GM21723 (cell line): ENCODE measurements around the gene KCNIP4.

Experiments
- ATAC-seq: cut with Tn5 transposase; IDR thresholded peaks from one replicate; pipeline ENCODE4 v1.9.1; 2021; ENCODE audit warnings: mild to moderate bottlenecking, moderate library complexity; ENCODE audit not compliant: unreplicated experiment

KCNIP4 gene

DNA sequence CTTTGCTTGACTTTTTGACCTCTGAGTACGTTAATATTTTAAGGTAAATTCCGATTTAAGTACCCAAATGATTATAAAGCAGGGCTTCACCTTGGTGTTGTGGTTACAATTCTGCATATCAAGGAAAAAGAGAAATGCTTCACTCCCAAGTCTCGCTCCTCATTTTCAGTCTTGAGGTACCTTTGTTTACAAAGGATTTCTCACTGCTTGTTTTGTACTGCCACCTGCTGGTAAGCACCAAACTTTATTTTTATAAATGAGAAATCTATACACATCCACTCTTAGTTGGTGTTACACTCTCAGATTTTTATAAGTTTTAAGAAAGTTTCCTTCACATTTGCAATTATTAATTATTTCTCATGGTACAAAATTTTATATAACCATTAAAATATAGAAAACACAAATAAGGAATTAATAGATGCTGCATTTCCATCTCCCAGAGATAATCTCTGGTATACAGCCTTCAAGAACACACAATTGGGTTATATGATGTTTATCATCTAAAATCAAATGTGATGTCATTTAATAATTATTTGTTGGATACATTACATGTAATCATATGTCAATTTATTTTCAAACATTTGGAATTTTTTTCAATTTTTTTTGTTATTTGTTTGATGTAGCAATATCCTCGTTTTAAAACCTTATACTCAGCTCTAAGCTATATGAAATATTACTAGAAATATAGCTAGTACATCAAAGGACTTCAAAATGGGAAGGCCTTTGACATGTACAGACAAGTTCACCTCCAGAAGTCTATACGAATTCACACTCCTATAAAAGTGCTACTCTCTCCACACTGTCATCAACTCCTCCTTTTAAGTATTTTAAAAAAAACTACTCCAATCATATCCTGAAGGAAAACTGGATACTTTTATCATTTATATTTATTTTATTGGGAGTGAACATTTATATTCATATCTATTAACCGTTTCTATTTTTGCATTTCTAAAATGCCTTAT is 179.9 kb downstream of the KCNIP4 start:
- peak; percentile 64 for ATAC-seq

DNA sequence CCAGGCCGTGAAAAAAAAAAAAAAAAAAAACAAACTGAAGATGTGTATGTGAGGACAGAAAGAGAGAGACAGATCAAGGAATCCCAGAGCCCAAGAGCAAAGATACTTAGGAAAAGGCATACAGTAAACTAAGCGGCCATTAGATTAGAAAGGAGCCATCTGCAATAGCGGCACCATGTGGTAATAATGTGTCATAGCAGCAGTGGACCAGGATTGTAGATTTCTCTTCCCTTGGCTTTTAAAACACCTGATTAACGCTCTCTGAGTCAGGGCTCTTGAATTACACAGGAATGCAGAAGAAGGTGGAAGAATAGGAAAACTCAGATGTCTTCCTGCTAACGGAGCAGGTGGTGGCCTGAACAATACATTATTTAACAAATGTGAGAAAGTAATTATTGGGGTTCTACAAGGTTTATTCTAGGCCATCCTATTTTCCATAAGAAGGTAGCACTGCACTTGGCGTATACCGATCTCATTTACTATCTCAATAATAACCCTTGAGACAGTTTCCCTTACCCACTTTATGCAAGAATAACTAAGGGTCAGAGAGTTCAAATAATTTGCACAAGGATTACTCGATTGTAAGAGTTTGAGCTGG is 182.7 kb downstream of the KCNIP4 start:
- peak; percentile 85 for ATAC-seq

DNA sequence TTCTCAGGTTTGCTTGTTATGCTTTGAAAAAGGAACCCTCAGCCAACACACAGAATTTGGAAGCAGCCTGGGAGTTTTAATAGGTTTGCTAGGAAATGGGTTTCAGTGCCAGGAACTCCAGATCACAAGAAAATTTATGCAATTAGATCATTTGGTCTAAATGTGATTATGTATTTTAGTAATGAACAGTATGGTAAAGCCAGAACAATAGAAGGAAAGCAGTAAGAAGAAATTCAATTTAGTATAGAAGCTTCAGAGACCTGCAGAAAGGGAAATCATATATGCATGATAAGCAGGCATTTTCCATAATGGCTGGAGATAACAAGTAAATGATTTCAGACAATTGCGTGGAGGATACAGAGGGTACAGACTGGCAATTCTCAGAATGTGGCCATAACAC is 184.7 kb downstream of the KCNIP4 start:
- no peak for ATAC-seq

DNA sequence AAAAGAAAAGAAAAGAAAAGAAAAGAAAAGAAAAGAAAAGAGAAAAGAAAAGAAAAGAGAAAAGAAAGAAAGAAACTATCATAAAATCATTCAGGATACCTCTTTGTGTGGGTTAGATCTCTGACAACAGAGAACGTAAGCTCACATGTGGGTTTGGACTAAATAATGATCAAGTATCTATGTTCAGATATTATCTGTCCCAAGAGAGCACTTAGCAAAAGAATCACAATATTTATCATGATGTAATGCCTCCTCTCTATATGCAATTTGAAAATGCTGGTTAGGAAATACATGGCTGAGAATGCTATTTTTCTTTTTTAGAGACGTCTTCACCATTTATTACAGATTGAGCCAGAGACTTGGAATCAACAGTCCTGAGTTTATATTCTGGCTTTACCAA is 191.3 kb downstream of the KCNIP4 start:
- no peak for ATAC-seq

DNA sequence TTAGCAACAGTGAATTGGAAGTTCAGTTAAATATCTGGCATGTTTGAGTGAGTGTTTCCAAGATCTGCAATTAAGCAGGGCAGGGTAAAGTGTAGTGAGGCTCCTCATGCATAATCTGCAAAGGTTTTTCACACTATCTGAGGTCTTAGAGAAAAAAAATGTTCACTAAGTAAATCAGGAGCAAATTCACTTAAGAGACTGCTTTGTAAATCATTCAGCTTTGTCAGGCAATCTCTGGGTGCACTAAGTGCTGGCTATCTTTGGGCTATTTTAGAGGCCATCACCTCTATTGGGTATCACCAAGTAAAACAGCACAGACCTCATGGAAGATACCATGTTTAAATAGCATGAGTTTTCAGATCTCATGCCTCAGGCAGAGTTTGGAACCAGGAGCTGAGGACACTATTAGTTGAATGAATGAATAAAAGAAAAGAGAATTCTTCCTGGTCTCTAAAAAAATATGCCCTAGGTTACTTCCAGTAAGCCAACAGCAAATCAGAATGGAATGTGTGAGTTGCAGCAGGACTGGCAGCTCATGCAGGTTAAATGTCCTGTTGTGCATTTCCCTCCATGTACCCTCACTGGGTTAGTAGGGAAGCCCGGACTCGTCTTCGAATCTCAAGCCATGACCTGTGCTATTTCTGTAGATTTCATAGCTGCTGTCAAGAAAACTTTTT is 195.3 kb downstream of the KCNIP4 start:
- ATAC-seq, result no peak

DNA sequence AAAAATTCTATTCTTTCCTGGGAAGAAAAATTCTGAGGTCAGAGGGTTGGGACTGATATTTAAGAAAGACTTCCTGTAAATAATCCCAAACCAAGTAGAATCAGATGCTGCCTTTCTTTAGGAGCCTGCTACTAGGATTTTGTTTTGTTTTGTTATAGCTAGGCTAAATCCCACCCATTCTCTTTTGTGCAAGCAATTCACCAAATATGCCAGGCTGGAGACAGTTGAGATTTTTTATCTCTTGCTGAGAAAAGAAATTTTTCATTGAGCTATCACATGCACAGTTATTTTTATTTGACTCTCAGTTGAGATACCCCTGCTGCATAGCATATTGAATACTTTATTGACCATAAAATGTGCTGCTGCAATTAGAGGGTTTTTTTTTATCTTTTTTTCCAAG is 196.0 kb downstream of the KCNIP4 start:
- no peak for ATAC-seq

DNA sequence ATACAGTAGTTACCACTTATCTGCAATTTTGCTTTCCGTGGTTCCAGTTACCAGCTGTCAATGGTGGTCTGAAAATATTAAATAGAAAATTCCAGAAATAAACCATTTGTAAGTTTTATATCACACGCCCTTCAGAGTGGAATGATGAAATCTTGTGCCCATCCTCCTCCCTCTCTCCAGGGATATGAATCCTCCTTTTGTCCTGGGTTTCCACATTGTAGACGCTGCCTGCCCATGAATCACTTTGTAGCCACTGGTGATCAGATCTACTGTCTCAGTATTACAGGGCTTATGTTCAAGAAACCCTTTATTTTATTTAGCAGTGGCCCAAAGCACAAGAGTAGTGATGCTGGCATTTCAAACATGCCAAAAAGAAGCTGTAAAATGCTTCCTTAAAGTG is 198.6 kb downstream of the KCNIP4 start:
- ATAC-seq, result no peak

DNA sequence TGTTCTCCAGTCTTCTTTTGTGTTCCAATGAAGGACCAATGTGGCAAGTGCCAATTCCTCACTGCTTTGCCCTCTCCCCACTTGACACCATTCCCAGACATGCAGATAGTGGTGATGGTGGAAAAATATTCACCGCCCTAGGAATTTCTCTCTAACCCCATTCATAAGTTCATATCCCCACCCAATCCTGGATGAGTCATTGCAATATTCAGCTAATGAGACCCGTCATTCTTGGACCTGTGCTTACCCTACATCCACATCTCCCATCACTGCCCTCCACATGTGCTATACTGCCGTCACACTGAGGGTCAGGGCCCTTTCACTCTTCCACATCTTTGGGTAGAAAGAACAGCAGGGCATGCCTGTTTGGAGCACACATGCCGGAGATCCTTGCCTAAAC is 199.2 kb downstream of the KCNIP4 start:
- no peak for ATAC-seq

DNA sequence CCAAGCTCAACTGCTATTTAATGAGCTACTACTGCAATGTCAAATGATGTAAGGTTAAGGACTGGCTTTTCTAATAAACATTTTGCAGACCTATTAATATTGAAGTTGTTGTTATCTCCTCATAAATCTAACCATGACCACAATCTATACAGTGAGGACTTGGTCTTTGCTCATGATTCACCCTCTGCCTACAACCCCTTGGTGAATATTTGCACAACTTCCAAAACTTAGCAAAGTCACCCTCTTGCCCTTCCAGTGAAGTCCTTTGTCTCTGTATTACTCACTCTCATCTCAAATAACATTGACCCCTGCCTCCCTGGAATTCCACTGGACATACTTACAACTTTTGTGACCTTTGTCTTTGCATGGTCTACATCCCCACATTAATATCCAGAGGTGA is 204.5 kb downstream of the KCNIP4 start:
- ATAC-seq, result no peak

DNA sequence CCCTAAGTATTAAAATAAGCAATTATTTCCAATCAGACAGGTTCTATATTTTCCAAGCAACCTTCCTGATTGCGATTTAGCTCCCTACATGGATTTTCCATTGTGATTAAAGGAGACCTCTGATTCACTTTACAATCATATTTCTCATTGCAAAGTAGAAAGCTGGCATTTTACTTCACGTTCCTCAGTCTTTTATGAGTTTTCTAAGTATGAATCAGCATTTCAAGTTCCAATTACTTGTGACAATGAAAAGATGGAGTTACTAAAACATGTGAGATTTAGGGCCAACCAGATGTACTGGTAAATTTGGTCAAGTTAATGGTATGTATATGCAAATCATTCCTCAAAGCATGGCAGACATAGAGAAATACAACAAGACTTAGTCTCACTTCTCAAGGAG is 206.2 kb downstream of the KCNIP4 start:
- no peak for ATAC-seq

DNA sequence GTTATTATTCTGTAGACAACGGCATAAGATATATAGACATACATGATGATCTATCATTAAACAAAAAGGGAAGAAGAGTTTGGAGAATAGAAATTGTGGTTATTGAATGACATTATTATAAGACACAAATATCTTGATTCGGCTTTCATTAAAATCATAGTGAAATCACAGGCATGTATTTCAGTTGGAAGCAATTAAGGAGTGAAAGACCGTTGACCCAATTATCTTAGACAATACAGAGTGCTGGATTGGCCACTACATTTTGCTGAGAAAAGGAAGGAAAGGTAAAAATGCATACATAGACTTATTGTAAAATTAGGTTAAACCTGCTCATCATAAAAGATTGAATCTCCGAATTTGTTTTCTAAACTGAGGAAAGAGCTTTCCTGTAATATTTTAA is 209.8 kb downstream of the KCNIP4 start:
- no peak for ATAC-seq

DNA sequence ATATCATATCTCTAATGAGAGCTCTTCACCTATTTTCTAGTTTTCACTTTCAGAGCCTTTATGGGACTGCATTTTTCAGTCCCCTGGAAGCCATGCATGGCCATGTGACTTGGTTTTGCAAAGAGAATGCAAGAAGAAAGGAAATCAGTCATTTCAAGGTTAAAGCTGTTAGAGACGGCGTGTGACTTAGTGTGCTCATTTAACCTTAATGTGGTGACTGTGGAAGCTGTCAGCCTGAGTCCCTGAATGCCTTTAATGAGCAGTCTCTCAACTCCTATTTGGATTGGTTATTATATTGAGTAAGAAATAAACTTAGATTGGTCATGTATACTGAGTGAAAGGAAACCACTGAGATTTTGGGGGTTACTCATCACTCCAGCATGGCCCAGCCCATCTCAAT is 212.7 kb downstream of the KCNIP4 start:
- ATAC-seq, result no peak

DNA sequence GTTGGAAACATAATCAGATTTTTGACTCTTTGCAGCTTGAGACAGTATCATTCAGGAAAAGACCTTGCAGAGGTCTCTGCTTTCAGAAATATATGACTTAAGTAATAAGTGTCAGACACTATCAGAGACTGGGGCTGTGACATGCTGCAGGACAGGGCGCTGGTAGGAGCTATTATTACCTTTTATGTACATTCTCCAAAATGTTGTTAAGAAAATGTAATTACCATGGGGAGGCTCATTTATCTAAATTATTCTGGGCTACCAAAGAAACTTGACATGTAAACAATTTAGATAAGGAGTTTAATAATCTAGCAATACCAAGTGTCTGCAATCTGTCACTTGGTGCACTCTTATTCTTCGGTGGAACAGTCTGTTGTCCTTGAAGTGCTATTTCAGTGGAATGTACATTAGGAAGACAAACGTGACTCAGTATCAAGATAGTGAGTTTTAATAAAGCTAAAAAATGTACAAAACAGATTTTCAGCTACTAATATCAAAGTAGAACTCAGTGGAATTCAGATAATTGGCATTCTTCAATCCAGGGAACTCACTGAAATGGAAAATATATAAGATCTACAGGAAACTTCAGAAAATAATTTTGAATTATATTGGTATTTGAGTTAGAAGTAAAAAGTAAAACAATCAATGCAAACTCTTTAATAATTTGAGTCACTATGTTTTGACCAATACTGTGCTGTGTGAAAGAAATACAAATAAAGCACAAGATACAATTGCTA is 214.5 kb downstream of the KCNIP4 start:
- ATAC-seq, result no peak

DNA sequence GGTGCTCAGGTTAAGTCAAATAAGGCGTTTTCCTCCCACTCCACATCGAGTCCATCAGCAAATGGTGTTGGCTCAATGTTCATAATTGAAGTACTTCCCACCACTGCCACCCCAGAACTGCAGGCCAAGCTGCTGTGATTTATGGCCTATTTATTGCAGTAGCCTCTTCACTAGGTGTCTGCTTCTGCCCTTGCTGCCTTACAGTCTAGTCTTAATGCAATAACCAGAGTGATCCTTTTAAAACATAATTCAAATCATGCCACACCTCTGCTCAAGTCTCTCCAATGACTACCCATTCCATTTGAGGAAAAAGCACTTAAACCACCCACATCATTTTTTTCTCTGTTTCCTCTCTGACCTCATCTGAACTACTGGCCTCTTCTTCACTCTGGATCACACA is 220.3 kb downstream of the KCNIP4 start:
- no peak for ATAC-seq

DNA sequence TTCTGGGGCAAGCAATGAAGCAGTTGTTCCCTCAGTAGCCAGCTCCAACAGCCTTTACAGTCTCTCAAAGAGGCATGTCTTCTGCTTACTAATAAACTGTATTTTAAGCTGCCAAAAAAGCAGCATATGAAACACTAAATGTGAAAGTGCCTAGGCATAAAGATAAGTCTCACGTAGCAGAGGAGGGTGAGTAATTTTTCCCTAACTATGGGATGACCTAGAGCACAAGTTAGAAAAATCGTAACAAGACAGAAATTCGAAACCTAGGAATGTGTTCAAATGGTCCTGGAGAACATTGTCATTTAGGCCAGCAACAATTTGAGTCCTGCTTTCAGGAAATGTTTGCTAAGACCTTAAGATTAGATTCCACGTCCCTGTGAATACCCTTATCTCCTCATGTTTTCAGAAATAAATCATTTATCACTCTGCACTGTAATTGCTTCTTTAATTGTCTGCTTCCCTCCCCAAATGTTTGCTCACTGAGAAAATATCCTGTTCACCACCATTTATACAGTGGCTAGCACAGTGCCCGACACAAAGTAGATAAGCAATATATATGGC is 222.2 kb downstream of the KCNIP4 start:
- no peak for ATAC-seq

DNA sequence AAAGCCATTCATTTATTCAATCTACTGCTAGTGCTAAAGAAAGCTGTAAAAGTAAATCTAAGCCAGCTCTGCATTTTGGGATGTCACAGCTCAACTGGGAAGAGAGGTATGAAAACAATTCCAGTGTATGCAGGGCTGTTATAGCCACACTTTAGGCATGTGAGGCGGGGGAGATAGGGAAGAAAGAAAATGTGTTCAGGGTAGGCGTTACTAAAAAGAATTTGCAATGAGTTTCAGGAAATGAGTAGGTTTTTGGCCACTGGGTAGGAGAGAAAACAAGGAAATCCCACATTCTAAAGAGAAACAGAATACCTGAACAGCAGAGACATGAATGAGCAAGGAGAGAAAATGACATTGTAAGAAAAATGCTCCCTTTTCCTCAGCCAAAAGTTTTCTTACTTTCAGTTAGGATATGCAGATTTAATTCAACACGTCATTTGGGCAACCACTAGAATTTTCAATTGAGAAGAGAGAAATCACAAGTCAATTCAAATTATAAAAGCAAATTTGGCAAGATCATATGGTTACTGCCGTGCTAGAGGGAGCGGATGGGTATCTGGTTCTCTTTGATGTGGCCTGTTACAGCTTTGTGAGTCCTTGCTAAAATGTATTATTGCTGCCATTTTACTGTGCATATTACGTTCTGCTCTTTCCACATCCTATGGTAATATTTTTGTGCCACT is 226.3 kb downstream of the KCNIP4 start:
- ATAC-seq, result no peak

DNA sequence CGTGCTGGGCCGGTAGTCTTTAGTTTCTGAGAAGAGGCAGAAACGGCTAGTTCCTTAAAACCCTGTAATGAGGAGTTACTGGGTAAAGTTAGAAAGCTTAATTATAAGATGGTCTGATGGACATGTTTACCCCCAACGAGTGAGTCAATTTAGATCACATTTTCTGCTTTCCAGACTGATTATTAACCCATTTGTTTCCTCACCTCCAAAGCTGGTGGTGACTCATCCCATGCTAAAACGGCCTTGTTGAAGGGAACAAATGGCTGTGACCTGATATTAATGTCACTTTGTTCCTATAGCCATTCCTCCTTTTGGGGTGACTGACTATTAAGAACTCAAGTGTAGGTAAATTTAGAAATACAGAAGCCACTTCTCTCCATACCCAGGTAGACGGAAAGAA is 232.0 kb downstream of the KCNIP4 start:
- ATAC-seq, result no peak

DNA sequence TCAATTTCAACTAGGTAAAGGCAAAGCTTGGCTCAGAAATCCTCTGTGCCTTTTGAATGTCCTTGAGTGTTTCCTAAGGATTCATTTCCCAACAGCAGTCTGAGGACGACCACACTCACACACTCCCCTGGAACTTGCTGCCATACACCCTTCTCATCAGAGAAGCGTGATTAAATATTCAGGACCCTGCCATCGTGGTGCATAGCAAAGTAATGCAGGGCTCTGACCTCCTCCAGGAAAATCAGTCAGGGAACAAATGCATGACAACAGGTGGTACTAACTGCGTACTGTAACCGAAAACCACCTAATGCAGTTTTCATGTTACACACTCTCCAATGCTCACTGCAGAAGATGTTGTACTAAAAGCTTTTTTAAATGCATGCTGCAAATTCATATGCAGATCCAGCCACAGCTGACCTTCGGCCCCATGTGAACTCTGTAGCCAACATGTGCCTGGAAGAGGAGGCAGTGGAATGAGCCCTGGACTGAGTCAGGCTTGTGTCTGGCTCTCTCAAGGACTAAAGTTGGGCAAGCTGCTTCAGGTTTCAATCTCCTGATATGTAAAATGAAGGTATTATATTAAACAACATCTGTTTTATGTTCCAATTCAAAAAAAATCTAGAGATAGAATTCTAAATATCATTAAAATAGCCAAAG is 238.3 kb downstream of the KCNIP4 start:
- no peak for ATAC-seq

DNA sequence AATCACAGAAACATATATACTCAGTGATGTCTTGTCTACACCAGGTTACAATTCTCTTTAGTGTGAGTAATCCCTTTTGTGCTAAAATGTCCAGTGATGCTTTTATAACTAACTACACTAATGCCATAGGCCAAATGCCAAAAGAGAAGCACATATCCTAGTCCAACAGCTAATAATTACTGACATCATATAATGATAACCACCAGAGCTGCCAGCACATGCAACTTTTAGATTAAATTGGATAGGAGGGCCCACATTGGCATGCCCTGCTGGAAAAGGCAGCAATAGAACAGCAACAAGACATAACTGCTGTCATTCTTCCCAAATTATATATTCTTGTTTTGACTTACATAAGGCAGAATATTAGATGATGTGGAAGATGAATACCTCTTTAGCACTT is 238.8 kb downstream of the KCNIP4 start:
- no peak for ATAC-seq

DNA sequence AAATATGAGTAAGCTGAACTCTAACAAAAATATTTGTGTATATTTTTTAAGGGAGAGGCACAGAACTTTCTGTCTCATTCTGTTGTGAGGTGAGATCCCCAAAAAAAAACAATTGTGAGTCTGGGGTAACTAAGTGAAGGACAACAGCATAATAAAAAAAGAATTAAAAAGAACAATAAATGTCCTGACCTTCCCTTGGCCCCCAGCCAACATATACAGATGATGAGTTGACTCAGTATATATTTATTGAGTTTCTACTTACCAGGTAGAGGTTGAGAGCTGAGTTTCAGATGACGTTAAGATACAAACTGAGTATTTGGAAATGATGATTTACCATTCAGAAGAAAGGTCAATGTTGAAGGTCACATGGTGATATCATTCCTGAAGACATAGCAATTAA is 239.5 kb downstream of the KCNIP4 start:
- ATAC-seq, result no peak
